IPS DF 6.9 (cell line): ENCODE measurements around the gene LDLRAD3.

Experiments
- DNase-seq: peaks from one replicate; pipeline ENCODE4 v3.0.0-alpha.2; 2013; ENCODE audit warnings: low read depth, low spot score
- H3K27ac ChIP-seq: one replicate; pipeline ENCODE4 v1.5.1; 2013; ENCODE audit warnings: low read length, control low read depth
- H3K27me3 ChIP-seq: 2 replicates; pipeline ENCODE4 v1.6.1; 2013; ENCODE audit warnings: mild to moderate bottlenecking, low read length; ENCODE audit not compliant: control insufficient read depth, insufficient read depth
- H3K36me3 ChIP-seq: 2 replicates; pipeline ENCODE4 v1.6.1; 2013; ENCODE audit warnings: low read length; ENCODE audit not compliant: control insufficient read depth, insufficient read depth
- H3K4me1 ChIP-seq: 2 replicates; pipeline ENCODE4 v1.6.1; 2013; ENCODE audit warnings: low read length; ENCODE audit not compliant: control insufficient read depth, insufficient read depth
- H3K4me3 ChIP-seq: 2 replicates; pipeline ENCODE4 v1.5.1; 2013; ENCODE audit warnings: mild to moderate bottlenecking, low read length
- H3K9me3 ChIP-seq: 2 replicates; pipeline ENCODE4 v1.6.1; 2013; ENCODE audit warnings: low read length, inconsistent platforms; ENCODE audit not compliant: control insufficient read depth, insufficient read depth
- WGBS: extraction: QIAGEN DNeasy Blood & Tissue Kit; methylation state at CpG from one replicate; pipeline ENCODE4 v1.1.7; 2013; ENCODE audit warnings: mixed read lengths, missing lambda C conversion rate; ENCODE audit not compliant: insufficient read length, insufficient coverage; 5-methylcytosine and 5-hydroxymethylcytosine counted together

Gene LDLRAD3

DNA sequence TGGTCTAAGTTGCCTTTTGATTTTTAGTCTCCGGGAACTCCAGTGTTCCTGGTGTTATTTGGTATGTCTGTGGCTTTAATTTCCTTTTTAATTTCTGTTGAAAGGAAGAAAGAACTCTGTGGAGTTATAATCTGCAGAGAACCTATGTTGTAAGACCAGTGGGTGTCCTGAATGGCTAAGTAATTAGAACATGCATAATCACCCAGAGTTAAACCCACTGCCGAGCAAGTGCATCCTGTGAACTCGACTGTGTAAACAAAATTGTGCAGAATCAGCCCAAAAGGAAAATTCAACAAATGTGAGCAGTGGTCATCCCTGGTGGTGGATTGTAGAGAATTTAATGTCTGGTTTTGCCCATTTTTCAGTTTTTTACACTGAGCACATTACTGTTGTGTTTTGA lies 182.8 kb downstream of the LDLRAD3 start:
- DNase-seq = no peak
- Histone ChIP-seq H3K36me3 (no peaks in the 10 kb centered on the region), H3K4me1 (no peaks in the 10 kb centered on the region), H3K27ac (no peak overlapping the region), H3K27me3 (no peaks in the 10 kb centered on the region), H3K4me3 (no peak overlapping the region), H3K9me3 (peaks cover 1% of the 10 kb centered on the region; the same call in 1 of the 2 replicates)
- no CpG with 5 or more reads among the region's 3 CpGs for WGBS

GRCh38 chr11:36127550-36127949 lies 183.7 kb downstream of the LDLRAD3 start:
- no peak overlapping the region for H3K4me3 ChIP-seq
- H3K9me3 ChIP-seq = peaks cover 1% of the 10 kb centered on the region
- H3K27ac ChIP-seq = no peak overlapping the region
- no peaks in the 10 kb centered on the region for H3K27me3 ChIP-seq
- no peaks in the 10 kb centered on the region for H3K4me1 ChIP-seq
- H3K36me3 ChIP-seq = no peaks in the 10 kb centered on the region
- DNase-seq = no peak

DNA sequence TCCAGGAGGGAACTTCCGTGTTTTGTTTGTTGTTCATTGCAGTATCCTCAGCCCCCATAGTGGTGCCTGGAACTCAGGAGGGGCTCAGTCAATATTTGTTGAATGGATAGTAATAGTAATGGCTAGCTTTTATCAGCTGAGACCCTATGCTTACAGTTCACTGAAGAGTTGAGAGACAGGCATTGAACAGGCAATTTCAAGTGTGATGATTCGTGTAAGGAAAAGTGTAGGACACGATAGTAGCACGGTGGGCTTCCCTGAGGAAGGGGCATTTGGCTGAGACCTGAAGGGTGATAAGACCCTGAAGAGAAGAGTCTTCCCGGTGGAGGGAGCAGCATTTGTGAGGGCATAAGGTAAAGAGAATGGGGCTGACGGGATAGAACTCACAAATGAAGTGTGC lies 186.1 kb downstream of the LDLRAD3 start:
- H3K36me3 ChIP-seq = no peaks in the 10 kb centered on the region
- H3K27me3 ChIP-seq = no peaks in the 10 kb centered on the region
- H3K27ac ChIP-seq = no peak overlapping the region
- DNase-seq = no peak
- no peak overlapping the region for H3K4me3 ChIP-seq
- no peaks in the 10 kb centered on the region for H3K4me1 ChIP-seq
- H3K9me3 ChIP-seq = peaks cover 1% of the 10 kb centered on the region
- WGBS = no CpG with 5 or more reads among the region's 6 CpGs

- Histone ChIP-seq H3K4me3 (no peak overlapping the region), H3K27me3 (no peaks in the 10 kb centered on the region), H3K36me3 (no peaks in the 10 kb centered on the region), H3K9me3 (peaks cover 1% of the 10 kb centered on the region), H3K4me1 (no peaks in the 10 kb centered on the region), H3K27ac (no peak overlapping the region)
- DNase-seq = no peak
- no CpG with 5 or more reads among the region's 8 CpGs for WGBS
Measured at GRCh38 chr11:36130401-36130800, 186.5 kb downstream of the LDLRAD3 start.

- Histone ChIP-seq H3K4me1 (no peaks in the 10 kb centered on the region), H3K9me3 (peaks cover 1% of the 10 kb centered on the region), H3K4me3 (no peak overlapping the region), H3K36me3 (no peaks in the 10 kb centered on the region), H3K27ac (no peak overlapping the region), H3K27me3 (no peaks in the 10 kb centered on the region)
- WGBS = no CpG with 5 or more reads among the region's 8 CpGs
- DNase-seq = no peak
Measured at GRCh38 chr11:36131721-36132397, 188.0 kb downstream of the LDLRAD3 start.

- H3K4me1 ChIP-seq = no peaks in the 10 kb centered on the region
- H3K4me3 ChIP-seq = no peak overlapping the region
- H3K36me3 ChIP-seq = no peaks in the 10 kb centered on the region
- H3K9me3 ChIP-seq = peaks cover 1% of the 10 kb centered on the region
- no peaks in the 10 kb centered on the region for H3K27me3 ChIP-seq
- no peak overlapping the region for H3K27ac ChIP-seq
- WGBS = no CpG with 5 or more reads among the region's 1 CpG
- DNase-seq = no peak
Measured at GRCh38 chr11:36132940-36133339, 189.1 kb downstream of the LDLRAD3 start.

GRCh38 chr11:36135076-36135475 lies 191.2 kb downstream of the LDLRAD3 start:
- no CpG with 5 or more reads among the region's 2 CpGs for WGBS
- Histone ChIP-seq H3K27me3 (no peaks in the 10 kb centered on the region), H3K4me1 (no peaks in the 10 kb centered on the region), H3K9me3 (no peaks in the 10 kb centered on the region; the same call in 1 of the 2 replicates), H3K27ac (no peak overlapping the region), H3K36me3 (no peaks in the 10 kb centered on the region), H3K4me3 (no peak overlapping the region)
- DNase-seq = no peak

GRCh38 chr11:36139767-36140166 lies 195.9 kb downstream of the LDLRAD3 start:
- Histone ChIP-seq H3K36me3 (no peaks in the 10 kb centered on the region), H3K9me3 (no peaks in the 10 kb centered on the region), H3K27me3 (no peaks in the 10 kb centered on the region), H3K4me3 (no peak overlapping the region), H3K27ac (no peak overlapping the region), H3K4me1 (no peaks in the 10 kb centered on the region)
- no peak for DNase-seq
- no CpG with 5 or more reads among the region's 3 CpGs for WGBS

DNA sequence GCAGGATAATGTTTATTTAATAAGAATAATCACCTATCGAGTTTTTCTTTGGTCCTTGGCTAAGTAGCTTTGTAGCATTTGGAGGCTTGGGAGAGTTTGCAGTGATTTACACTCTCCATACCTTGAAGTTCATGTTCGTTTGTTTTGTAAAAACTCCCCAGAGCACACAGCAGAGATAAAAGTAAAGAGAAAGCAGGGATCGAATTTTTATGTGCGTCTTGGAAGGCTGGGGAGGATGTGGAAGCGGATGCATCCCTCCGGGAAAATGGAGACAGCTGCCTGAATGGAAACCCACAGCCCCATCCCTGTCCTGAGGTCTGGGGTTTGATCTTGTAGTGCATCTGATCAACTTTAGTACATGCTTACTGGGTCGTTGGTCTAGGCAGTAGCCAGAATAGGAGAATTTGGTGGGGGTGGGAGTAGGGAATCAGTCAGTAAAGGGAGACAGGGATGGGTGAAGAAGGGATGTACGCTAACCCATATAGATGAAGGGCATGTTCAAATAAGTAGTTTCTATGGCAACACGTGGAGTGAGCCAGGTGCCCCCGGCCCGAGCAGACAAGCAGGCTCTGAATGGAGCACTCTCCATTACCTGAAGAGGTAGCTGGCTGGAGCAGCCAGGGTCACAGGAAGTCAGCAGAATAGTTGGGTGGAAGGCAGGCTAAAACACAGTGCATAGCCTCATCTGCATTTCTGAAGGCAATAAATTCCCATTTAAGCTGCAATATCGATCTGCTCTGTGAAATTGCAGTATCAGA lies 197.5 kb downstream of the LDLRAD3 start:
- Histone ChIP-seq H3K9me3 (no peaks in the 10 kb centered on the region), H3K27ac (no peak overlapping the region), H3K4me1 (no peaks in the 10 kb centered on the region), H3K36me3 (no peaks in the 10 kb centered on the region), H3K4me3 (no peak overlapping the region), H3K27me3 (no peaks in the 10 kb centered on the region)
- WGBS = no CpG with 5 or more reads among the region's 12 CpGs
- no peak for DNase-seq

DNA sequence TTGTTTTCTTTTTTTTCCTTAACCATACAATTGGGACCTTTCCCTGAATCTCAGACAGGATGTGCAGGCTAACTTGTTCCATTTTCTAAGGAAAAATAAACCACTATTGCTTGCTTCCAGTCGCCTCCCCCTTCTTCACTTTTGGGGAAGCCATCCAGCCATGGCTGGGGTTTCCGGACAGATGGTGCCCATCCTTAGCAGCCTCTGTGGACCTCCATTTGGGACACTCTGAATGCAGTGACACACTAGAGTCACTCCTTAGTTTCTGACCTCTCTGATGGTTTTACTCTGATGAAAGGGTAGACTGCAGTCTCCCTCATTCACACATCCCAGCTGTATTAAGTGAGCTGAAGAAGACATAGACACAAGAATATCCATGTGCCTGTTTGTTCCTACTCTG lies 198.1 kb downstream of the LDLRAD3 start:
- Histone ChIP-seq H3K27me3 (no peaks in the 10 kb centered on the region), H3K27ac (no peak overlapping the region)
- no CpG with 5 or more reads among the region's 2 CpGs for WGBS

GRCh38 chr11:36142439-36142838 lies 198.6 kb downstream of the LDLRAD3 start:
- H3K36me3 ChIP-seq = no peaks in the 10 kb centered on the region
- no CpG with 5 or more reads among the region's 8 CpGs for WGBS
- no peak for DNase-seq
- no peaks in the 10 kb centered on the region for H3K4me1 ChIP-seq
- H3K4me3 ChIP-seq = no peak overlapping the region
- H3K27ac ChIP-seq = no peak overlapping the region
- H3K27me3 ChIP-seq = no peaks in the 10 kb centered on the region
- H3K9me3 ChIP-seq = no peaks in the 10 kb centered on the region

More for the DNA sequence above, 198.1 kb downstream of the LDLRAD3 start:
- Histone ChIP-seq H3K4me3 (no peak overlapping the region), H3K36me3 (no peaks in the 10 kb centered on the region), H3K9me3 (no peaks in the 10 kb centered on the region), H3K4me1 (no peaks in the 10 kb centered on the region)
- DNase-seq = no peak
